Esophagus squamous epithelium (tissue), 4 donors: ENCODE results near the gene IQCH. TPM values are rescaled to one million over a fixed set of nuclear protein-coding genes. Genes with fewer than 3 reads are reported as not detected.

ENCODE experiments used
- total RNA-seq, 4 donors: library from RNA; depleted of rRNA; stranded (reverse); fragments of >200 nt; gene quantifications; one replicate each; pipeline ENCODE4 v1.1.0, GENCODE V29; 2016

The IQCH gene
- total RNA-seq, 4 donors from 2014 or later: 1.9 to 3.1 (median 3.0) TPM; not detected in 1

Other genes starting within 250 kb of the IQCH start
- 100 to 1,000 TPM in 2 of 4 donors, 10 to 100 TPM in 2; 70.8 to 134 (median 105) TPM for gene SMAD3, start 189.2 kb upstream of the IQCH start, total RNA-seq
- 10 to 100 TPM; 16.7 to 35.6 (median 31.4) TPM for gene AAGAB, start 125 bp upstream of the IQCH start, total RNA-seq